ENCODE results near the gene OLIG3.

The OLIG3 gene

GRCh38 chr6:137490961-137491360, 3.2 kb downstream of the OLIG3 start:
- H3K4me3 ChIP-seq (ENCODE audit: low read depth, low read length): no peak overlapping the region
- no peak for TF ChIP-seq CTCF (IDR thresholded peaks at IDR 0.05; ENCODE audit: insufficient read depth, low read depth, low read length, missing control alignments)
- no peak for DNase-seq (ENCODE audit: low read depth)

GRCh38 chr6:137490006-137490905, 3.9 kb downstream of the OLIG3 start:
- no peak overlapping the region for H3K4me3 ChIP-seq (ENCODE audit: low read depth, low read length)
- no peak for DNase-seq (ENCODE audit: low read depth)
- TF ChIP-seq CTCF (IDR thresholded peaks at IDR 0.05; ENCODE audit: insufficient read depth, low read depth, low read length, missing control alignments): no peak

- DNase-seq (ENCODE audit: low read depth): no peak
- no peak overlapping the region for H3K4me3 ChIP-seq (ENCODE audit: low read depth, low read length)
- TF ChIP-seq CTCF (IDR thresholded peaks at IDR 0.05; ENCODE audit: insufficient read depth, low read depth, low read length, missing control alignments): no peak
These were observed 4.9 kb downstream of the OLIG3 start for GRCh38 chr6:137489046-137490005.

- TF ChIP-seq CTCF (IDR thresholded peaks at IDR 0.05; ENCODE audit: insufficient read depth, low read depth, low read length, missing control alignments): no peak
- no peak overlapping the region for H3K4me3 ChIP-seq (ENCODE audit: low read depth, low read length)
- no peak for DNase-seq (ENCODE audit: low read depth)
These were observed 5.8 kb downstream of the OLIG3 start for GRCh38 chr6:137488150-137489045.

GRCh38 chr6:137487869-137488149, 6.4 kb downstream of the OLIG3 start:
- DNase-seq (ENCODE audit: low read depth): no peak
- no peak overlapping the region for H3K4me3 ChIP-seq (ENCODE audit: low read depth, low read length)
- no peak for TF ChIP-seq CTCF (IDR thresholded peaks at IDR 0.05; ENCODE audit: insufficient read depth, low read depth, low read length, missing control alignments)

- no peak for TF ChIP-seq CTCF (IDR thresholded peaks at IDR 0.05; ENCODE audit: insufficient read depth, low read depth, low read length, missing control alignments)
- no peak overlapping the region for H3K4me3 ChIP-seq (ENCODE audit: low read depth, low read length)
- DNase-seq (ENCODE audit: low read depth): no peak
These were observed 6.9 kb downstream of the OLIG3 start for GRCh38 chr6:137487181-137487868.
